WTC11 (cell line): ENCODE measurements around the gene INA. TPM values are rescaled to one million over a fixed set of nuclear protein-coding genes. Genes with fewer than 3 reads are reported as not detected.
A peak's percentile ranks its signal among the peaks of the same experiment; 100 is the strongest.

Source experiments
- ATAC-seq: fragments of 200-7000 bp; cut with Tn5 transposase; 2 replicates; pipeline ENCODE4 v1.10.0; 2021; ENCODE audit warnings: mild to moderate bottlenecking, moderate library complexity
- CTCF ChIA-PET: fragments of 300-600 bp; sonication (Branson Sonifier 250); formaldehyde crosslinking; loops from one replicate; lab custom pipeline; 2021; ENCODE audit warnings: antibody characterized with exemption; lab: Charles Lee
- POLR2A ChIA-PET: fragments of 350-600 bp; sonication (Branson Sonifier 250); formaldehyde crosslinking; loops from one replicate; lab custom pipeline; 2021; ENCODE audit warnings: antibody characterized with exemption; lab: Charles Lee
- DNase-seq: peaks from one replicate; pipeline ENCODE4 v3.0.0; 2021; ENCODE audit warnings: low spot score
- H3K27ac Mint-ChIP-seq: 2 replicates; pipeline ENCODE4 v1.8.0; 2021; ENCODE audit warnings: mixed read lengths
- H3K27me3 Mint-ChIP-seq: 2 replicates; pipeline ENCODE4 v1.8.0; 2021; ENCODE audit warnings: low read depth, mild to moderate bottlenecking, moderate library complexity, mixed read lengths
- H3K36me3 Mint-ChIP-seq: 2 replicates; pipeline ENCODE4 v1.8.0; 2021; ENCODE audit warnings: mixed read lengths
- H3K4me1 Mint-ChIP-seq: 2 replicates; pipeline ENCODE4 v1.8.0; 2022; ENCODE audit warnings: mixed read lengths
- H3K4me3 Mint-ChIP-seq: 2 replicates; pipeline ENCODE4 v1.8.0; 2021; ENCODE audit warnings: mild to moderate bottlenecking, moderate library complexity, mixed read lengths
- H3K9me3 Mint-ChIP-seq: 2 replicates; pipeline ENCODE4 v1.8.0; 2021; ENCODE audit warnings: mixed read lengths
- AFF4 ChIP-seq: sonication (generic); formaldehyde crosslinking; IDR thresholded peaks from 2 replicates; pipeline ENCODE4 v1.8.1; 2023; ENCODE audit warnings: mild to moderate bottlenecking, missing genetic modification reagents, borderline replicate concordance
- ATF2 ChIP-seq: sonication (generic); formaldehyde crosslinking; IDR thresholded peaks from 2 replicates; pipeline ENCODE4 v1.8.1; 2022; ENCODE audit warnings: low read depth, missing genetic modification reagents, borderline replicate concordance
- CBFB ChIP-seq: sonication (generic); formaldehyde crosslinking; IDR thresholded peaks from 2 replicates; pipeline ENCODE4 v1.8.1; 2022; ENCODE audit warnings: mild to moderate bottlenecking, low read depth, missing genetic modification reagents
- CREB1 ChIP-seq: sonication (generic); formaldehyde crosslinking; IDR thresholded peaks from 2 replicates; pipeline ENCODE4 v1.8.0; 2023; ENCODE audit warnings: mild to moderate bottlenecking, missing genetic modification reagents
- CREM ChIP-seq: sonication (generic); formaldehyde crosslinking; IDR thresholded peaks from 2 replicates; pipeline ENCODE4 v1.8.1; 2022; ENCODE audit warnings: mild to moderate bottlenecking, missing genetic modification reagents, moderate library complexity
- FOXJ3 ChIP-seq: sonication (generic); formaldehyde crosslinking; IDR thresholded peaks from 2 replicates; pipeline ENCODE4 v1.9.0; 2021; ENCODE audit warnings: missing genetic modification reagents, mild to moderate bottlenecking, borderline replicate concordance
- JAZF1 ChIP-seq: fragments of 250-450 bp; sonication (Bioruptor Pico); IDR thresholded peaks from 2 replicates; pipeline ENCODE4 v1.9.0; 2021; ENCODE audit warnings: moderate library complexity, mild to moderate bottlenecking, inconsistent platforms
- MAX ChIP-seq: sonication (generic); formaldehyde crosslinking; IDR thresholded peaks from 2 replicates; pipeline ENCODE4 v1.8.0; 2022; ENCODE audit warnings: mild to moderate bottlenecking, missing genetic modification reagents
- PRDM15 ChIP-seq: sonication (generic); formaldehyde crosslinking; IDR thresholded peaks from 2 replicates; pipeline ENCODE4 v1.8.0; 2022; ENCODE audit warnings: missing genetic modification reagents
- SP1 ChIP-seq: sonication (generic); formaldehyde crosslinking; conservative IDR thresholded peaks from 2 replicates; pipeline ENCODE4 v1.8.1; 2022; ENCODE audit warnings: missing genetic modification reagents
- USF2 ChIP-seq: sonication (generic); formaldehyde crosslinking; IDR thresholded peaks from 2 replicates; pipeline ENCODE4 v1.8.1; 2023; ENCODE audit warnings: mild to moderate bottlenecking, missing genetic modification reagents, moderate library complexity
- ZNF121 ChIP-seq: sonication (generic); formaldehyde crosslinking; IDR thresholded peaks from 2 replicates; pipeline ENCODE4 v1.8.0; 2023; ENCODE audit warnings: missing genetic modification reagents
- ZNF263 ChIP-seq: sonication (generic); formaldehyde crosslinking; IDR thresholded peaks from 2 replicates; pipeline ENCODE4 v1.8.1; 2022; ENCODE audit warnings: low read depth, mild to moderate bottlenecking, moderate library complexity, missing genetic modification reagents
- ZNF416 ChIP-seq: fragments of 250-450 bp; sonication (Bioruptor Pico); IDR thresholded peaks from 2 replicates; pipeline ENCODE4 v1.9.0; 2021; ENCODE audit warnings: mild to moderate bottlenecking, inconsistent platforms
- ZNF512 ChIP-seq: sonication (generic); formaldehyde crosslinking; IDR thresholded peaks from 2 replicates; pipeline ENCODE4 v1.8.1; 2022; ENCODE audit warnings: missing genetic modification reagents, borderline replicate concordance
- ZSCAN18 ChIP-seq: fragments of 250-450 bp; sonication (Bioruptor Pico); IDR thresholded peaks from 2 replicates; pipeline ENCODE4 v2.1.2; 2022; ENCODE audit warnings: mild to moderate bottlenecking, moderate library complexity
- total RNA-seq: library from RNA; stranded (reverse); gene quantifications from 3 replicates; pipeline ENCODE4 v1.2.3, GENCODE V29; 2021

INA gene
- total RNA-seq, 1 experiment from 2014 or later = 20.3 TPM

GRCh38 chr10:103282961-103283360, 6.0 kb downstream of the INA start (continued):
- TF ChIP-seq MAX = no peak
- TF ChIP-seq ATF2 (CRISPR knock-in tag) = no peak
- no peak for TF ChIP-seq CBFB (CRISPR knock-in tag)
- no peak for TF ChIP-seq FOXJ3 (CRISPR knock-in tag)
- TF ChIP-seq CREM (CRISPR knock-in tag) = no peak

GRCh38 chr10:103284170-103284569, 7.2 kb downstream of the INA start:
- Mint-ChIP-seq H3K9me3 (no peaks in the 10 kb centered on the region), H3K36me3 (no peaks in the 10 kb centered on the region), H3K27me3 (peaks cover 22% of the 10 kb centered on the region), H3K27ac (no peak overlapping the region), H3K4me1 (peaks cover 25% of the 10 kb centered on the region), H3K4me3 (no peak overlapping the region)
- ChIA-PET POLR2A (no interaction called here), CTCF (no interaction called here)
- no peak for ATAC-seq
- no peak for TF ChIP-seq JAZF1 (CRISPR knock-in tag)
- TF ChIP-seq ZNF121 (CRISPR knock-in tag) = peak; percentile 31; the same call in 1 of the 2 replicates
- DNase-seq = no peak

- Mint-ChIP-seq H3K36me3 (no peaks in the 10 kb centered on the region), H3K4me3 (no peak overlapping the region), H3K9me3 (no peaks in the 10 kb centered on the region), H3K27ac (no peak overlapping the region), H3K27me3 (no peaks in the 10 kb centered on the region), H3K4me1 (no peaks in the 10 kb centered on the region)
- ChIA-PET CTCF (interaction anchor here (0.9 to 1.2 kb wide), 2 partner anchors 9 to 11 kb away, joined by 3 read pairs; partner anchors contain the start of gene INA), POLR2A (interaction anchor here (0.7 kb wide), 1 partner anchor 37 kb away, joined by 3 read pairs; no protein-coding TSS in a partner anchor)
- no peak for ATAC-seq
- DNase-seq = no peak
- no peak for TF ChIP-seq CREB1 (CRISPR knock-in tag)
Measured at GRCh38 chr10:103287992-103288391, 11.1 kb downstream of the INA start.

GRCh38 chr10:103291588-103291987, 14.7 kb downstream of the INA start:
- ChIA-PET POLR2A (interaction anchor here (0.6 to 0.7 kb wide), 2 partner anchors 14 kb away, joined by 3 to 5 read pairs; no protein-coding TSS in a partner anchor), CTCF (no interaction called here)
- Mint-ChIP-seq H3K4me1 (no peaks in the 10 kb centered on the region), H3K36me3 (no peaks in the 10 kb centered on the region), H3K4me3 (no peak overlapping the region), H3K27me3 (no peaks in the 10 kb centered on the region), H3K9me3 (no peaks in the 10 kb centered on the region), H3K27ac (no peak overlapping the region)
- DNase-seq (no peak), ATAC-seq (no peak)
- TF ChIP-seq MAX (no peak), USF2 (no peak), ZNF416 (CRISPR knock-in tag) (no peak), ZNF512 (CRISPR knock-in tag) (no peak), SP1 (CRISPR knock-in tag) (no peak), ZNF263 (CRISPR knock-in tag) (no peak), PRDM15 (no peak), AFF4 (CRISPR knock-in tag) (no peak), JAZF1 (CRISPR knock-in tag) (no peak), ZSCAN18 (no peak)
